K562 (cell line): ENCODE results near the gene GPX5. TPM values are rescaled to one million over a fixed set of nuclear protein-coding genes. Genes with fewer than 3 reads are reported as not detected.

Experiments used
- CBFA2T2 ChIP-seq: fragments of 450-650 bp; conservative IDR thresholded peaks from 2 replicates; pipeline ENCODE4 v1.6.1; 2017; ENCODE audit warnings: mild to moderate bottlenecking
- CC2D1A ChIP-seq: fragments of 450-650 bp; IDR thresholded peaks from 2 replicates; pipeline ENCODE4 v1.6.1; 2017; ENCODE audit warnings: mild to moderate bottlenecking
- CLOCK ChIP-seq: fragments of 250-450 bp; sonication (Bioruptor Pico); IDR thresholded peaks from 2 replicates; pipeline ENCODE4 v1.4.0; 2020; ENCODE audit warnings: mild to moderate bottlenecking, moderate library complexity, borderline replicate concordance
- CXXC5 ChIP-seq: fragments of 250-450 bp; sonication (Bioruptor Pico); IDR thresholded peaks from 2 replicates; pipeline ENCODE4 v1.8.0; 2022; ENCODE audit warnings: inconsistent platforms, mild to moderate bottlenecking, moderate library complexity
- FOXA3 ChIP-seq, 2 experiments: fragments of 450-650 bp in 1 of 2; sonication (generic) in 1 of 2; formaldehyde crosslinking; IDR thresholded peaks in 1 of 2; conservative IDR thresholded peaks in 1 of 2; 2 replicates each; pipeline versions ENCODE4 v1.4.0 to v1.8.0; 2020 to 2022; ENCODE audit warnings: mild to moderate bottlenecking in 2 of 2, missing genetic modification reagents in 1 of 2
- HDAC2 ChIP-seq: fragments of 450-650 bp; IDR thresholded peaks from 2 replicates; pipeline ENCODE4 v1.6.1; 2016; ENCODE audit warnings: mild to moderate bottlenecking
- HIVEP1 ChIP-seq: fragments of 250-450 bp; sonication (Bioruptor Pico); IDR thresholded peaks from 2 replicates; pipeline ENCODE4 v1.4.0; 2020; ENCODE audit warnings: mild to moderate bottlenecking
- HLTF ChIP-seq: fragments of 450-650 bp; IDR thresholded peaks from 2 replicates; pipeline ENCODE4 v1.6.1; 2016
- MBD2 ChIP-seq: sonication (generic); IDR thresholded peaks from 2 replicates; pipeline ENCODE4 v1.6.1; 2016; ENCODE audit warnings: low read depth, borderline replicate concordance
- MTA2 ChIP-seq: fragments of 450-650 bp; IDR thresholded peaks from 2 replicates; pipeline ENCODE4 v1.6.1; 2016; ENCODE audit warnings: low read depth
- SMAD3 ChIP-seq: fragments of 450-650 bp; formaldehyde crosslinking; conservative IDR thresholded peaks from 2 replicates; pipeline ENCODE4 v1.4.0; 2020; ENCODE audit warnings: mild to moderate bottlenecking
- SMAD4 ChIP-seq: fragments of 250-450 bp; sonication (Bioruptor Pico); conservative IDR thresholded peaks from 2 replicates; pipeline ENCODE4 v1.8.0; 2021; ENCODE audit warnings: inconsistent platforms, mild to moderate bottlenecking, moderate library complexity
- SMARCA4 ChIP-seq: fragments of 450-650 bp; IDR thresholded peaks from 2 replicates; pipeline ENCODE4 v1.6.1; 2016
- TARDBP ChIP-seq: fragments of 450-650 bp; IDR thresholded peaks from 2 replicates; pipeline ENCODE4 v1.6.1; 2016
- TBL1XR1 ChIP-seq, 2 experiments: IDR thresholded peaks; 2 replicates each; pipeline ENCODE4 v1.6.1; 2012; ENCODE audit warnings: improper control_type of control experiment in 2 of 2, low read length in 2 of 2, mild to moderate bottlenecking in 1 of 2
- TRIM24 ChIP-seq, 2 experiments: fragments of 450-650 bp; IDR thresholded peaks; 2 replicates each; pipeline ENCODE4 v1.6.1; 2016
- ZKSCAN8 ChIP-seq: fragments of 200-800 bp; sonication (Bioruptor generic); IDR thresholded peaks from 2 replicates; pipeline ENCODE4 v1.6.1; 2016; ENCODE audit warnings: missing genetic modification characterization, missing compliant biosample characterization
- ZMIZ1 ChIP-seq, 2 experiments: fragments of 150-350 bp in 1 of 2; IDR thresholded peaks; 2 replicates each; pipeline ENCODE4 v1.6.1; 2012 to 2016; ENCODE audit warnings: low read depth in 2 of 2, low read length in 2 of 2, mild to moderate bottlenecking in 1 of 2, moderate library complexity in 1 of 2
- ZNF175 ChIP-seq: fragments of 200-800 bp; sonication (Bioruptor generic); IDR thresholded peaks from 2 replicates; pipeline ENCODE4 v1.6.1; 2016; ENCODE audit warnings: low read depth, mild to moderate bottlenecking, missing genetic modification characterization, missing compliant biosample characterization
- ZNF197 ChIP-seq: fragments of 200-800 bp; sonication (Bioruptor generic); IDR thresholded peaks from 2 replicates; pipeline ENCODE4 v1.6.1; 2016; ENCODE audit warnings: low read depth, missing genetic modification characterization, missing compliant biosample characterization
- ZNF239 ChIP-seq: fragments of 250-450 bp; sonication (Bioruptor Pico); IDR thresholded peaks from 2 replicates; pipeline ENCODE4 v1.4.0; 2020; ENCODE audit warnings: mild to moderate bottlenecking
- ZNF561 ChIP-seq: fragments of 450-650 bp; formaldehyde crosslinking; conservative IDR thresholded peaks from 2 replicates; pipeline ENCODE4 v1.4.0; 2020; ENCODE audit warnings: mild to moderate bottlenecking, moderate library complexity
- polyA plus RNA-seq, 8 experiments: library from polyadenylated mRNA; depleted of rRNA in 4 of 8; stranded (reverse) in 5 of 8; unstranded in 3 of 8; fragments of >200 nt; fragmentation: Nextera tagmentation in 2 of 8; fragmentation: Illumina TruSeq in 1 of 8; extraction: Ambion mirVana in 2 of 8; extraction: Trizol in 1 of 8; gene quantifications; 2 replicates each; pipeline versions ENCODE4 v1.2.1 to v1.2.3, GENCODE V29; 2011 to 2014; ENCODE audit warnings: inconsistent platforms in 1 of 8, missing spikeins in 1 of 8
- total RNA-seq, 7 experiments: library from RNA; depleted of rRNA in 6 of 7; stranded (reverse); fragments of >200 nt in 6 of 7; fragmentation: Illumina TruSeq in 2 of 7; extraction: Trizol in 2 of 7; gene quantifications; 2 replicates each; pipeline versions ENCODE4 v1.2.1 to v1.2.3, GENCODE V29; 2011 to 2021; ENCODE audit warnings: low replicate concordance in 1 of 7
- TF ChIP-seq, protein P1 (sequence below): fragments of 450-650 bp; formaldehyde crosslinking; conservative IDR thresholded peaks from 2 replicates; pipeline ENCODE4 v1.4.0; 2022; ENCODE audit warnings: mild to moderate bottlenecking, missing genetic modification characterization

The GPX5 gene
- total and polyA plus RNA-seq, 9 of the 15 experiments (the other 6 are each of a cell fraction or from before 2014, with no cell fraction given), result 0.07 to 0.18 (median 0.15) TPM; not detected in 6

DNA sequence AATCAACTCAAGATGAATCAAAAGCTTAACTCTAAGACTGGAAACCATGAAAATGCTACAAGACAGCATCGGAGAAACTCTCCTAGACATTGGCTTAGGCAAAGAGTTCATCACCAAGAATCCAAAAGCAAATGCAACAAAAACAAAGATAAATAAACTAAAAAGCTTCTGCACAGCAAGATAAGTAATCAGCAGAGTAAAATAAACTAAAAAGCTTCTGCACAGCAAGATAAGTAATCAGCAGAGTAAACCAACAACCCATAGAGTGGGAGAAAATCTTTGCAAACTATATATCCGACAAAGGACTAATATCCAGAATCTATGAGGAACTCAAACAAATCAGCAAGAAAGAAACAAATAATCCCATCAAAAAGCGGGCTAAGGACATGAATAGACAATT is 21.3 kb downstream of the GPX5 start (continued):
- TF ChIP-seq ZKSCAN8 (peak; percentile 60; the same call in 1 of the 2 replicates), ZMIZ1 (IDR thresholded peaks at IDR 0.05; ENCODE audit: low read depth in 2 of 2, low read length in 2 of 2) (peak in 1 of 2 experiments; percentile 86; a peak in 2 of 4 replicates), MTA2 (peak; percentile 99), SMARCA4 (peak; percentile 99), HDAC2 (peak; percentile 99), HLTF (peak; percentile 92), CC2D1A (peak; percentile 98), SMAD4 (CRISPR knock-in tag) (peak; percentile 84), TARDBP (peak; percentile 92; the same call in 1 of the 2 replicates), HIVEP1 (CRISPR knock-in tag) (0 out of 2 replicates have a peak, but pooled peaks have one; percentile 4), SMAD3 (CRISPR knock-in tag) (peak; percentile 89), ZNF239 (CRISPR knock-in tag) (peak; percentile 81), FOXA3 (CRISPR knock-in tag; conservative IDR thresholded peaks at IDR 0.05 in 1 of 2, IDR thresholded peaks at IDR 0.05 in 1 of 2) (peak in 1 of 2 experiments; percentile 97; a peak in 2 of 4 replicates), ZNF561 (CRISPR knock-in tag) (0 out of 2 replicates have a peak, but pooled peaks have one; percentile 31), ZNF197 (CRISPR knock-in tag) (peak; percentile 83; the same call in 1 of the 2 replicates), CBFA2T2 (peak; percentile 98), CLOCK (CRISPR knock-in tag) (peak; percentile 61; the same call in 1 of the 2 replicates), ZNF175 (CRISPR knock-in tag) (peak; percentile 83), TBL1XR1 (IDR thresholded peaks at IDR 0.05; ENCODE audit: low read length in 2 of 2) (peak in 1 of 2 experiments; percentile 84; a peak in 2 of 4 replicates), TRIM24 (IDR thresholded peaks at IDR 0.05) (peak; percentile 94 to 97), MBD2 (0 out of 2 replicates have a peak, but pooled peaks have one; percentile 41), CXXC5 (CRISPR knock-in tag) (peak; percentile 50)
- TF ChIP-seq, protein P1, sequence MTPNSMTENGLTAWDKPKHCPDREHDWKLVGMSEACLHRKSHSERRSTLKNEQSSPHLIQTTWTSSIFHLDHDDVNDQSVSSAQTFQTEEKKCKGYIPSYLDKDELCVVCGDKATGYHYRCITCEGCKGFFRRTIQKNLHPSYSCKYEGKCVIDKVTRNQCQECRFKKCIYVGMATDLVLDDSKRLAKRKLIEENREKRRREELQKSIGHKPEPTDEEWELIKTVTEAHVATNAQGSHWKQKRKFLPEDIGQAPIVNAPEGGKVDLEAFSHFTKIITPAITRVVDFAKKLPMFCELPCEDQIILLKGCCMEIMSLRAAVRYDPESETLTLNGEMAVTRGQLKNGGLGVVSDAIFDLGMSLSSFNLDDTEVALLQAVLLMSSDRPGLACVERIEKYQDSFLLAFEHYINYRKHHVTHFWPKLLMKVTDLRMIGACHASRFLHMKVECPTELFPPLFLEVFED (CRISPR knock-in tag), result 0 out of 2 replicates have a peak, but pooled peaks have one; percentile 61
